HUES6 (cell line): ENCODE data around the gene C16orf86.
"Not testable (repeated sequence)": the region's sequence is repeated elsewhere in the genome, so short reads cannot be mapped to it uniquely, and the experiment has no call there.

Experiments
- H3K27ac ChIP-seq: 2 replicates; pipeline ENCODE4 v1.7.0; 2013; ENCODE audit warnings: low read depth, mild to moderate bottlenecking, low read length, inconsistent platforms
- H3K27me3 ChIP-seq: 2 replicates; pipeline ENCODE4 v1.6.1; 2013; ENCODE audit warnings: low read length; ENCODE audit not compliant: control insufficient read depth, insufficient read depth
- H3K36me3 ChIP-seq: 2 replicates; pipeline ENCODE4 v1.6.1; 2013; ENCODE audit warnings: low read length; ENCODE audit not compliant: control insufficient read depth, insufficient read depth
- H3K4me1 ChIP-seq: 2 replicates; pipeline ENCODE4 v1.6.1; 2013; ENCODE audit warnings: low read length; ENCODE audit not compliant: control insufficient read depth, insufficient read depth
- H3K4me3 ChIP-seq: 2 replicates; pipeline ENCODE4 v1.5.1; 2013; ENCODE audit warnings: low read depth, low read length
- H3K9ac ChIP-seq: one replicate; pipeline ENCODE4 v1.6.1; 2013; ENCODE audit warnings: mild to moderate bottlenecking, low read length
- H3K9me3 ChIP-seq: 2 replicates; pipeline ENCODE4 v1.6.1; 2013; ENCODE audit warnings: low read depth, low read length; ENCODE audit not compliant: control insufficient read depth, insufficient read depth

C16orf86 gene

DNA sequence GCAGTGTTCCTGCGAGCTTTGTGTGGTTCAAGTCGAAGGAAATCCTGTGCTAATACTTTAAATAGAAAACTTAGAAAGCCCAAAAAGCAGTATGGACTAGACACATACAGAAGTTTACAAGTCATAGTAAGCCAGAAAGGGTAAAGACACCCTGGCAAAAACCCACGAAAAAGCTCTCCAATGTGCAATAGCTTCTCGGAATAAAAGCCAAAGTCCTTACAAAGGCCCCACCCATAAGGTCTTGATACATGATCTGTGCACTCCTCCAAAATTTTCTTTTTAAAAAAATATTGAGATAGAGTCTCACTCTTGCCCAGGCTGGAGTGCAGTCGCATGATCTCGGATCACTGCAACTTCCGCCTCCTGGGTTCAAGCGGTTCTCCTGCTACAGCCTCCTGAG lies 10.3 kb downstream of the C16orf86 start:
- Histone ChIP-seq H3K27me3 (no peaks in the 10 kb centered on the region), H3K4me1 (no peaks in the 10 kb centered on the region; the same call in 1 of the 2 replicates), H3K9me3 (no peaks in the 10 kb centered on the region), H3K27ac (no peak overlapping the region), H3K4me3 (no peak overlapping the region), H3K9ac (no peak overlapping the region), H3K36me3 (peaks cover 16% of the 10 kb centered on the region; the same call in 1 of the 2 replicates)

- H3K4me1 ChIP-seq: no peaks in the 10 kb centered on the region; the same call in 1 of the 2 replicates
- H3K27ac ChIP-seq: peak overlapping the region; percentile 49; the same call in 1 of the 2 replicates
- H3K9me3 ChIP-seq: no peaks in the 10 kb centered on the region
- H3K4me3 ChIP-seq: no peak overlapping the region
- H3K36me3 ChIP-seq: peaks cover 16% of the 10 kb centered on the region; the same call in 1 of the 2 replicates
- H3K9ac ChIP-seq: peak overlapping the region; percentile 22
- H3K27me3 ChIP-seq: no peaks in the 10 kb centered on the region
These were observed 11.1 kb downstream of the C16orf86 start for GRCh38 chr16:67677712-67678111.

DNA sequence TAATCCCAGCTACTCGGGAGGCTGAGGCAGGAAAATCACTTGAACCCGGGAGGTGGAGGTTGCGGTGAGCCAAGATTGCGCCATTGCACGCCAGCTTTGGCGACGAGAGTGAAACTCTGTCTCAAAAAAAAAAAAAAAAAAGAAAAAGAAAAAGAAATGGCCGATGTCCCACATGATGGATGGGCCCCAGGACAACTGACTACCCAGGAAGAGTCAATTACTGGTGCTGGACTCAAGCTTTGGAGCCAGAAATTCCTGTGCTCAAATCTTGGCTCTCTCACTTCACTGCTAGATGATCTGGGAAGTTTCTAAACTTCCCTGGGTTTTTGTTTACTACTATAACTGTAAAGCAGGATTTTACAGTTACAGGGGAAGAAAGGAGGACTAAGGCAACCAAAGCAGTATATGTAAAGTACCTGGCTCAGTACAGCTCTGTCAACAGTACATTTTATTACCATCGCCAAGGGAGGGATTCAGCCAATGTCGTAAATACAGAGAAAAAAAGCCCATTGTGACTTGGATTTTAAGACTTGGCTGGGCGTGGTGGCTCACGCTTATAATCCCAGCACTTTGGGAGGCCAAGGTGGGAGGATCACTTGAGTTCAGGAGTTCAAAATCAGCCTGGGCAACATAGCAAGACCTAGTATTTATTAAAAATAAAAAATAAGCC lies 11.9 kb downstream of the C16orf86 start:
- Histone ChIP-seq H3K36me3 (peaks cover 20% of the 10 kb centered on the region), H3K4me1 (no peaks in the 10 kb centered on the region; the same call in 1 of the 2 replicates), H3K4me3 (no peak overlapping the region), H3K27ac (peak overlapping the region; percentile 49; the same call in 1 of the 2 replicates), H3K9me3 (no peaks in the 10 kb centered on the region), H3K9ac (no peak overlapping the region), H3K27me3 (no peaks in the 10 kb centered on the region)

DNA sequence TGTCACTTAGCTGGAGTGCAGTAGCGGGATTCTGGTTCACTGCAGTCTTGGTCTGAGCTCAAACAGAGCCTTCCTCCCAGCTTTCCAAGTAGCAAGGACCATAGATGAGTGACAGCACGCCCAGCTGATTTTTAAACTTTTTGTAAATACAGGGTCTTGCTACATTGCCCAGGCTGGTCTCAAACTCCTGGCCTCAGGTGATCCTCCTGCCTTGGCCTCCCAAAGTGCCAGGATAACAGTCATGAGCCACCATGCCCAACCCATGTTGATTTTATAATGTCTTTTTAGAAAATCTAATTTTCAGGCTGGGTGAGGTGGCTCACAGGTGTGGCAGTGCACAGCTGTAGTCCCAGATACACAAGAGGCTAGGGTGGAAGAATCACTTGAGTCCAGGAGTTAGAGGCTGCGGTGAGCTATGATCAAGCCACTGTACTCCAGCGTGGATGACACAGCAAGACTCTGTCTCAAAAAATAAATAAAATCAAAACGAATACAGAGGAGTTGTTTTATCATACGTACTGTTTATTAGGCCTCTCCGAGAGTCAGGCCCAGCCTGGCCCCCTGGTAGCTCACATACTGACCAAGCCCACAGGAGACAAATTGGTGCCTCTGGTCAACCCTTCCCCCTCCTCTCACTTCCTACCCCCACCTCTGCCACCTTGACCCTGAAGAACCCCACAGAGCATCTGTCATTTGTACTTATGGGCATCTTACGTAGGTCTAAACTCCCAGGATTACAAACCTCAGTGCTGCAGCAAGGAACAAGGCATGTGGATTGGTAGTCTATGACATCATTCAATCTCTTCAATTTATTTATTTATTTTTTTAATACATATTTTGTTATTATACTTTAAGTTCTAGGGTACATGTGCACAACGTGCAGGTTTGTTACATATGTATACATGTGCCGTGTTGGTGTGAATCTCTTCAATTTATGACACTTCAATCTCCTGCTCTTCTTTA lies 13.6 kb downstream of the C16orf86 start:
- Histone ChIP-seq H3K27ac (no peak overlapping the region), H3K9me3 (no peaks in the 10 kb centered on the region), H3K27me3 (no peaks in the 10 kb centered on the region), H3K9ac (no peak overlapping the region), H3K36me3 (peaks cover 27% of the 10 kb centered on the region), H3K4me1 (no peaks in the 10 kb centered on the region; the same call in 1 of the 2 replicates), H3K4me3 (no peak overlapping the region)

DNA sequence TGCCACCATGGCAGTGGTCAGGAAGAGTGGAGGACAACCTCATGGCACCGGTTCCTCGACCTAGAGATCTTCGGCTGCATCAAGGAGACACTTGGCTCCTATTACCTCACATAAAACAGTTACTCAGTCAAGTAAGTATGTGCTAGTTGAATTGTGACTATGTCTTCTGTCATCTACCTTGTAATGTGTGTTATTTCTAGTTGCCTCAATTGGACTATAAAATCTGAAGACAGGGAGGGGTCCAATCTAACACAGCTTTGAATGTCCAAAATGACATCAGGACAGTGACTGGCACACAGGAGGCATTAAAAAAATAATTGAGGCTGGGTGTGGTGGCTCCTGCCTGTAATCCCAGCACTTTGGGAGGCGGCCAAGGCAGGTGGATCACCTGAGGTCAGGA lies 17.2 kb downstream of the C16orf86 start:
- Histone ChIP-seq H3K4me3 (no peak overlapping the region), H3K36me3 (peaks cover 28% of the 10 kb centered on the region), H3K9ac (no peak overlapping the region), H3K27me3 (no peaks in the 10 kb centered on the region), H3K27ac (no peak overlapping the region), H3K9me3 (no peaks in the 10 kb centered on the region), H3K4me1 (no peaks in the 10 kb centered on the region)

DNA sequence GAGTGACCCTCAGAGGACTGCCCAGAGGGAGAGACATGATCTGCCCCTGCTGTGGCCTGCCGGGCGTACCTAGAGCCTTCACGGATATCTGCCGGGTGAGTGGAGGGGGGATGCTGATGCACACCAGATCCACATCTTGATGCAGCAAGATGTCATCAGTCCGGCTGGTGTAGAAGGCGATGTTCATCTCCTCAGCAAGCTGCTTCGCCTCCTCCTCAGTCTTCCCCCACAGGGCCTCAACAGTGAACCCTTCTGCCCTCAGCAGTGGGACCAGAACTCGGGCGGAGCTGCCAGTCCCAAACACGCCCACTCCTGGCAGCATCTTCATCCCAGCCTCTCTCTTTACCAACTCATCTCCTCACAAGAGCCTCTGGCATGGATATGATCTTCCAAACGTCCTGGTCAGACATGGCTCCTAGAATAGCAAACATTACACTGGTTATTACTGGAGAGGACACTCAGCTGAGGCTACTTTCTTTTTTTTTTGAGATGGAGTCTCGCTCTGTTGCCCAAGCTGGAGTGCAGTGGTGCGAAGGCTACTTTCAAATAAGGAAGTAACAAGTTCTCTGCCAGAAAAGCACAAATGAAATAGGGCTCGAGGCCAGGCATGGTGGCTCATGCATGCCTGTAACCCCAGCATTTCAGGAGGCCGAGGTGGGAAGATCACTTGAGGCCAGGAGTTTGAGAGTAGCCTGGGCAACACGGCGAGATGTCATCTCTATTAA lies 18.9 kb downstream of the C16orf86 start:
- Histone ChIP-seq H3K27ac (no peak overlapping the region), H3K9ac (no peak overlapping the region)

GRCh38 chr16:67693517-67694285 lies 27.1 kb downstream of the C16orf86 start:
- H3K4me1 ChIP-seq, H3K27ac ChIP-seq, H3K9me3 ChIP-seq, H3K4me3 ChIP-seq, H3K27me3 ChIP-seq, H3K36me3 ChIP-seq, H3K9ac ChIP-seq: not testable (repeated sequence)

More for the DNA sequence above, 18.9 kb downstream of the C16orf86 start:
- no peaks in the 10 kb centered on the region for H3K4me1 ChIP-seq
- no peaks in the 10 kb centered on the region for H3K27me3 ChIP-seq
- H3K9me3 ChIP-seq: no peaks in the 10 kb centered on the region
- H3K4me3 ChIP-seq: no peak overlapping the region
- H3K36me3 ChIP-seq: peaks cover 28% of the 10 kb centered on the region

DNA sequence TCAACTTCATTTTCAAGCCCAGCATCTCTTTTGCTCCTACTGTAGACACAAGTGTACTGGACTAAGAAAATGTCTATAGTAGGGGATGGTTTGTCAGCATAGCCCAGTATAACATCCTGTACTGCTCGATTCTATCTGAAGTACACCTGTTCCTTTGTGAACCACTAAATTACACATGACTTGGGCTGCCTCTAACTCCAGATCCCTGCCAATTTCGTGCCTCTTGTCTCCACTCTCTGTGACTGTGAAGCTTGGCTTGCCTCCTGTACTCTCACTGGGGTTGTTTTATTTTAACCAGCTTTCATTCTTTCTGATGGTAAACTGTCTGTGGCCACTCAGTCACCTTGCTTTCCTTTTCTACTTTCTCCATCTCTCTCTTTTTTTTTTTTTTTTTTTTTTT lies 28.0 kb downstream of the C16orf86 start:
- H3K27ac ChIP-seq: no peak overlapping the region
- H3K27me3 ChIP-seq: no peaks in the 10 kb centered on the region
- no peak overlapping the region for H3K9ac ChIP-seq
- peaks cover 4% of the 10 kb centered on the region; the same call in 1 of the 2 replicates for H3K9me3 ChIP-seq
- peaks cover 4% of the 10 kb centered on the region for H3K36me3 ChIP-seq
- no peaks in the 10 kb centered on the region for H3K4me1 ChIP-seq
- no peak overlapping the region for H3K4me3 ChIP-seq

DNA sequence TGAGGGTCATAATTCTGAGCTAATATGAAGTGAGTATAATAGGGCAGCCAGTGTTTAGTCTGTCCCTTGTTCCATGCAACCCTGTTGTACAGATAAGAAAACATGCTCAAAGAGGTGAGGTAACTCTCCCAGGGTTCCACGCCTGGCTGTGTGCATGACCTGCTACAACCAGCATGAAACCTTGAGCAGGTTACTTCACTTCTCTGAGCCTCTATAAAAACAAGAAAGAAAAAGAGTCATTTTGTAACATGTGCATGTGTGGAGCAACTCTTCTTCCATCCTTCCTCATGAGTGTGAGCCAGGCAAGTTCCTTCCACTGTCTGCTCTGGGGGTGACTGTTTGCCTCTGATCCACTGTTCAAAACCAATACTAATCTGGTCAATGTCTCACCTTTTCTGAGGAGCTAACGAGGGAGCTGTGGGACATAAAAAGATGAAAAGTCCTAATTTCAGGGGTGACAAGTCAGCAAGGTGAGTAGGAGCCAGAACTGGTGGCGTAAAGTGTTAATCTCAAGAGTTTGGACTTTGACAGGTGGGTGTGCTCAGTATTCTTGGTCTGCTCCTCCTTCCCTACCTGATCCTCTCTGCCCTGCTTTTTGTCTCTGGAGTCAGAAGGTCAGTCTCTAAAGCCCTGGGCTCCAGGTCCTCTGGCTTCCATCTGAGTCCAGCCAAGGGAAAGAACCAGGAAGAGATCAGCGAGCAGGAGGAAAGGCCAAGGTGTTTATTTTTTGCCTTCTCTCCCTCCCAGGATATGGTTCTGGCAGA lies 31.0 kb downstream of the C16orf86 start:
- H3K27ac ChIP-seq: no peak overlapping the region
- H3K4me3 ChIP-seq: no peak overlapping the region
- H3K4me1 ChIP-seq: no peaks in the 10 kb centered on the region

DNA sequence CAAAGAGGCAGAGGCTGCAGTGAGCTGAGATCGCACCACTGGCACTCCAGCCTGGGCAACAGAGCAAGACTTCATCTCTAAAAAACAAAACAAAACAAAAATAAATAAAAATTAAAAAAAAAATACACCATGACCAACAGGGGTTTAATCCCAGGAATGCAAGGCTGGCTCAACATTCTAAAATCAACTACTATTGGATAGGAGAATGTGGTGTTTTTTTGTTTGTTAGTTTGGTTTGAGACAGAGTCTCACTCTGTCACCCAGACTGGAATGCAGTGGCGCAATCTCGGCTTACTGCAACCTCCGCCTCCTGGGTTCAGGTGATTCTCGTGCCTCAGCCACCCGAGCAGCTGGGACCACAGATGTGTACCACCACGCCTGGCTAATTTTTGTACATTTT lies 32.7 kb downstream of the C16orf86 start:
- no peaks in the 10 kb centered on the region for H3K4me1 ChIP-seq
- H3K9ac ChIP-seq: no peak overlapping the region
- no peaks in the 10 kb centered on the region for H3K27me3 ChIP-seq
- peaks cover 4% of the 10 kb centered on the region for H3K36me3 ChIP-seq
- peaks cover 7% of the 10 kb centered on the region; the same call in 1 of the 2 replicates for H3K9me3 ChIP-seq
- no peak overlapping the region for H3K4me3 ChIP-seq
- no peak overlapping the region for H3K27ac ChIP-seq

More for the DNA sequence above, 31.0 kb downstream of the C16orf86 start:
- H3K27me3 ChIP-seq: no peaks in the 10 kb centered on the region
- peaks cover 4% of the 10 kb centered on the region for H3K36me3 ChIP-seq
- H3K9ac ChIP-seq: no peak overlapping the region
- H3K9me3 ChIP-seq: peaks cover 7% of the 10 kb centered on the region; the same call in 1 of the 2 replicates
